PC-3 (cell line): Measurements from ENCODE around the gene KIF3A. TPM values are rescaled to one million over a fixed set of nuclear protein-coding genes. Genes with fewer than 3 reads are reported as not detected.

Source experiments
- ATAC-seq: fragments of 200-7000 bp; cut with Tn5 transposase; 2 replicates; pipeline ENCODE4 v1.9.1; 2020; ENCODE audit warnings: mild to moderate bottlenecking, moderate library complexity
- BruUV-seq: library from RNA; stranded (reverse); fragments of 400-500 nt; replicated peaks from 2 replicates; lab custom pipeline; 2021; lab: Mats Ljungman, UMichigan
- CTCF ChIA-PET: fragments of 300-600 bp; sonication (Branson Sonifier 250); formaldehyde crosslinking; loops from one replicate; lab custom pipeline; 2022; ENCODE audit warnings: antibody characterized with exemption; lab: Charles Lee
- POLR2A ChIA-PET: fragments of 300-600 bp; sonication (Branson Sonifier 250); formaldehyde crosslinking; loops from one replicate; lab custom pipeline; 2022; ENCODE audit warnings: antibody characterized with exemption; ENCODE audit not compliant: unreplicated experiment; lab: Charles Lee
- DNase-seq: peaks from one replicate; pipeline ENCODE4 v3.0.0-alpha.2; 2015
- H2AFZ ChIP-seq: fragments of 300-600 bp; sonication (generic); 2 replicates; pipeline ENCODE4 v1.6.0; 2016; ENCODE audit warnings: antibody characterized with exemption, low read length
- H3F3A ChIP-seq: fragments of 300-600 bp; sonication (generic); one replicate; pipeline ENCODE4 v1.6.0; 2017; ENCODE audit warnings: antibody characterized with exemption, low read length, control low read depth, mild to moderate bottlenecking; ENCODE audit not compliant: unreplicated experiment
- H3K27ac ChIP-seq: fragments of 300-600 bp; sonication (generic); 2 replicates; pipeline ENCODE4 v1.5.1; 2016; ENCODE audit warnings: mild to moderate bottlenecking, low read length
- H3K27me3 ChIP-seq: fragments of 300-600 bp; sonication (generic); 2 replicates; pipeline ENCODE4 v1.6.1; 2016; ENCODE audit warnings: low read length, mixed read lengths
- H3K36me3 ChIP-seq: fragments of 300-600 bp; sonication (generic); 2 replicates; pipeline ENCODE4 v1.6.1; 2016; ENCODE audit warnings: low read depth, mixed run types, low read length, mixed read lengths
- H3K4me1 ChIP-seq: fragments of 300-600 bp; sonication (generic); 2 replicates; pipeline ENCODE4 v1.5.1; 2016; ENCODE audit warnings: low read length; ENCODE audit not compliant: insufficient read depth
- H3K4me2 ChIP-seq: fragments of 300-600 bp; sonication (generic); 2 replicates; pipeline ENCODE4 v1.6.0; 2016; ENCODE audit warnings: low read length
- H3K4me3 ChIP-seq: fragments of 300-600 bp; sonication (generic); 2 replicates; pipeline ENCODE4 v1.5.1; 2016; ENCODE audit warnings: mild to moderate bottlenecking, low read length, mixed read lengths
- H3K79me2 ChIP-seq: fragments of 300-600 bp; sonication (generic); 2 replicates; pipeline ENCODE4 v1.6.1; 2017; ENCODE audit warnings: low read length, mixed read lengths
- H3K9ac ChIP-seq: fragments of 300-600 bp; sonication (generic); 2 replicates; pipeline ENCODE4 v1.6.0; 2016; ENCODE audit warnings: mild to moderate bottlenecking, low read length
- H3K9me2 ChIP-seq: fragments of 300-600 bp; sonication (generic); replicated peaks from 2 replicates; pipeline ENCODE4 v1.6.1; 2016; ENCODE audit warnings: mixed run types, low read length, mixed read lengths
- H3K9me3 ChIP-seq: fragments of 300-600 bp; sonication (generic); 2 replicates; pipeline ENCODE4 v1.6.1; 2016; ENCODE audit warnings: low read length, mixed read lengths
- H4K20me1 ChIP-seq: fragments of 300-600 bp; sonication (generic); 2 replicates; pipeline ENCODE4 v1.6.1; 2016; ENCODE audit warnings: low read length, mixed read lengths
- CTCF ChIP-seq: fragments of 300-600 bp; sonication (generic); conservative IDR thresholded peaks from 2 replicates; pipeline ENCODE4 v1.5.1; 2017; ENCODE audit warnings: antibody characterized with exemption, low read depth, mild to moderate bottlenecking, low read length
- EZH2 ChIP-seq: fragments of 300-600 bp; sonication (generic); IDR thresholded peaks from one replicate; pipeline ENCODE4 v1.6.1; 2017; ENCODE audit warnings: antibody characterized with exemption, mild to moderate bottlenecking, low read length; ENCODE audit not compliant: unreplicated experiment
- EZH2phosphoT487 ChIP-seq: fragments of 300-600 bp; sonication (generic); IDR thresholded peaks from 2 replicates; pipeline ENCODE4 v1.6.1; 2018; ENCODE audit warnings: mild to moderate bottlenecking, antibody characterized with exemption, low read length, borderline replicate concordance
- intact Hi-C: fragments of 100-400 bp; cut with micrococcal nuclease; formaldehyde crosslinking; loops from 2 replicates; pipeline ENCODE4 v1.9.0; 2023
- total RNA-seq: library from RNA; depleted of rRNA; stranded (reverse); fragments of >200 nt; gene quantifications from 2 replicates; pipeline ENCODE4 v1.2.3, GENCODE V29; 2014

KIF3A gene
- total RNA-seq, 1 experiment from 2014 or later, result 5.7 TPM

GRCh38 chr5:132651838-132652469, 85.4 kb downstream of the KIF3A start:
- Histone ChIP-seq H3K79me2 (no peaks in the 10 kb centered on the region), H3K27me3 (no peaks in the 10 kb centered on the region), H3K27ac (no peak overlapping the region), H3F3A (no peaks in the 10 kb centered on the region), H3K4me3 (no peak overlapping the region), H3K4me2 (no peak overlapping the region), H3K36me3 (no peaks in the 10 kb centered on the region), H3K4me1 (no peaks in the 10 kb centered on the region), H4K20me1 (no peaks in the 10 kb centered on the region), H3K9me2 (no peaks in the 10 kb centered on the region), H3K9ac (no peak overlapping the region), H3K9me3 (no peaks in the 10 kb centered on the region), H2AFZ (no peak overlapping the region)
- TF ChIP-seq CTCF (no peak), EZH2 (no peak), EZH2phosphoT487 (no peak)
- intact Hi-C loops, result no loop called here
- CTCF ChIA-PET, result no interaction called here
- DNase-seq (no peak), ATAC-seq (no peak; the same call in 1 of the 2 replicates)
- BruUV-seq, result no TSS peak
- POLR2A ChIA-PET, result no interaction called here

GRCh38 chr5:132648355-132648754, 89.0 kb downstream of the KIF3A start:
- Histone ChIP-seq H4K20me1 (no peaks in the 10 kb centered on the region), H3K36me3 (no peaks in the 10 kb centered on the region), H3K79me2 (no peaks in the 10 kb centered on the region), H3K9me3 (no peaks in the 10 kb centered on the region), H3K27ac (no peak overlapping the region), H3K4me1 (no peaks in the 10 kb centered on the region), H3K4me3 (no peak overlapping the region), H3K9ac (no peak overlapping the region), H3K9me2 (no peaks in the 10 kb centered on the region), H3K4me2 (no peak overlapping the region), H3K27me3 (no peaks in the 10 kb centered on the region), H3F3A (no peaks in the 10 kb centered on the region), H2AFZ (no peak overlapping the region)
- CTCF ChIA-PET, result no interaction called here
- DNase-seq, result no peak
- POLR2A ChIA-PET, result no interaction called here
- BruUV-seq, result no TSS peak
- TF ChIP-seq EZH2phosphoT487 (no peak), CTCF (no peak), EZH2 (no peak)
- no peak for ATAC-seq
- intact Hi-C loops, result no loop called here

GRCh38 chr5:132647473-132647872, 89.9 kb downstream of the KIF3A start:
- Histone ChIP-seq H3K9me3 (no peaks in the 10 kb centered on the region), H3K27ac (no peak overlapping the region), H4K20me1 (no peaks in the 10 kb centered on the region), H3F3A (no peaks in the 10 kb centered on the region), H3K4me3 (no peak overlapping the region), H3K4me2 (no peak overlapping the region), H3K27me3 (no peaks in the 10 kb centered on the region), H3K4me1 (no peaks in the 10 kb centered on the region), H3K36me3 (no peaks in the 10 kb centered on the region), H3K79me2 (no peaks in the 10 kb centered on the region), H3K9me2 (no peaks in the 10 kb centered on the region), H3K9ac (no peak overlapping the region), H2AFZ (no peak overlapping the region)
- DNase-seq (no peak), ATAC-seq (no peak)
- intact Hi-C loops, result no loop called here
- CTCF ChIA-PET, result no interaction called here
- no peak for TF ChIP-seq CTCF
- TF ChIP-seq EZH2, result no peak
- no peak for TF ChIP-seq EZH2phosphoT487
- BruUV-seq, result no TSS peak
- POLR2A ChIA-PET, result no interaction called here
